HG02571 (cell line): ENCODE results near the gene TMEM187.
"Not testable (repeated sequence)": the region's sequence is repeated elsewhere in the genome, so short reads cannot be mapped to it uniquely, and the experiment has no call there.

Source experiments
- ATAC-seq: cut with Tn5 transposase; IDR thresholded peaks from one replicate; pipeline ENCODE4 v1.9.1; 2021; ENCODE audit warnings: mild to moderate bottlenecking, moderate library complexity; ENCODE audit not compliant: unreplicated experiment

Gene TMEM187

GRCh38 chrX:153994398-153994797, 21.8 kb downstream of the TMEM187 start:
- not testable (repeated sequence) for ATAC-seq

GRCh38 chrX:153995504-153995903, 22.9 kb downstream of the TMEM187 start:
- ATAC-seq: no peak

- ATAC-seq: no peak
These were observed 26.9 kb downstream of the TMEM187 start for GRCh38 chrX:153999359-154000037.

- no peak for ATAC-seq
These were observed 27.5 kb downstream of the TMEM187 start for GRCh38 chrX:154000051-154000450.

GRCh38 chrX:154002215-154002719, 29.7 kb downstream of the TMEM187 start:
- no peak for ATAC-seq

GRCh38 chrX:154004315-154004714, 31.8 kb downstream of the TMEM187 start:
- no peak for ATAC-seq

GRCh38 chrX:154006947-154007346, 34.4 kb downstream of the TMEM187 start:
- ATAC-seq: no peak

- no peak for ATAC-seq
These were observed 36.0 kb downstream of the TMEM187 start for GRCh38 chrX:154008521-154008920.

- no peak for ATAC-seq
These were observed 38.0 kb downstream of the TMEM187 start for GRCh38 chrX:154010330-154011087.

- ATAC-seq: no peak
These were observed 39.1 kb downstream of the TMEM187 start for GRCh38 chrX:154011376-154012335.

GRCh38 chrX:154012336-154012991, 39.9 kb downstream of the TMEM187 start:
- ATAC-seq: no peak

GRCh38 chrX:154013001-154013421, 40.5 kb downstream of the TMEM187 start:
- ATAC-seq: no peak

GRCh38 chrX:154013614-154014360, 41.2 kb downstream of the TMEM187 start:
- no peak for ATAC-seq

- no peak for ATAC-seq
These were observed 42.2 kb downstream of the TMEM187 start for GRCh38 chrX:154014429-154015380.

GRCh38 chrX:154015581-154016264, 43.2 kb downstream of the TMEM187 start:
- no peak for ATAC-seq

GRCh38 chrX:154016366-154017076, 44.0 kb downstream of the TMEM187 start:
- no peak for ATAC-seq

GRCh38 chrX:154017766-154018517, 45.4 kb downstream of the TMEM187 start:
- ATAC-seq: no peak
